NCI-H2171 (cell line): ENCODE measurements around the gene MAPK1IP1L.
"Not testable (repeated sequence)": the region's sequence is repeated elsewhere in the genome, so short reads cannot be mapped to it uniquely, and the experiment has no call there.

Experiments
- DNase-seq: peaks from one replicate; lab custom pipeline; 2025; lab: John Stamatoyannopoulos, UW

The MAPK1IP1L gene

GRCh38 chr14:55051423-55052268, at the start of gene MAPK1IP1L:
MAPK1IP1L (plus strand) TSS chr14:55051647; CDS start chr14:55061684, 10,037 bp downstream.
- DNase-seq, result peak; percentile 93

- DNase-seq, result no peak
Measured at GRCh38 chr14:55005071-55005470, 46.4 kb upstream of the MAPK1IP1L start.

- no peak for DNase-seq
Measured at GRCh38 chr14:55015006-55015405, 36.4 kb upstream of the MAPK1IP1L start.

GRCh38 chr14:55019968-55020554, 31.4 kb upstream of the MAPK1IP1L start:
- no peak for DNase-seq

GRCh38 chr14:55024365-55024764, 27.1 kb upstream of the MAPK1IP1L start:
- DNase-seq, result not testable (repeated sequence)

GRCh38 chr14:55025948-55026347, 25.5 kb upstream of the MAPK1IP1L start:
- DNase-seq, result no peak

- DNase-seq, result no peak
Measured at GRCh38 chr14:55026441-55026792, 25.0 kb upstream of the MAPK1IP1L start.

- DNase-seq, result peak; percentile 96
Measured at GRCh38 chr14:55026793-55027561, 24.5 kb upstream of the MAPK1IP1L start, which contains the start of the genes SOCS4 and WDHD1. SOCS4 (plus strand) TSS chr14:55027236; CDS start chr14:55043042, 15,806 bp downstream. WDHD1 (minus strand) TSS chr14:55027099; CDS start chr14:55026787, 312 bp downstream.

GRCh38 chr14:55028066-55028465, 23.4 kb upstream of the MAPK1IP1L start:
- no peak for DNase-seq

- DNase-seq, result no peak
Measured at GRCh38 chr14:55028476-55028875, 23.0 kb upstream of the MAPK1IP1L start.

- DNase-seq, result no peak
Measured at GRCh38 chr14:55031190-55031589, 20.3 kb upstream of the MAPK1IP1L start.

- DNase-seq, result not testable (repeated sequence)
Measured at GRCh38 chr14:55037995-55038394, 13.5 kb upstream of the MAPK1IP1L start.

- DNase-seq, result no peak
Measured at GRCh38 chr14:55038708-55039107, 12.7 kb upstream of the MAPK1IP1L start.

GRCh38 chr14:55043528-55043927, 7.9 kb upstream of the MAPK1IP1L start:
- no peak for DNase-seq

GRCh38 chr14:55045087-55045486, 6.4 kb upstream of the MAPK1IP1L start:
- no peak for DNase-seq

- DNase-seq, result no peak
Measured at GRCh38 chr14:55047301-55048053, 4.0 kb upstream of the MAPK1IP1L start.

GRCh38 chr14:55048900-55049436, 2.5 kb upstream of the MAPK1IP1L start:
- no peak for DNase-seq

GRCh38 chr14:55051165-55051422, 353 bp upstream of the MAPK1IP1L start:
- no peak for DNase-seq

- no peak for DNase-seq
Measured at GRCh38 chr14:55052269-55052930, 953 bp downstream of the MAPK1IP1L start.

GRCh38 chr14:55053018-55053417, 1.6 kb downstream of the MAPK1IP1L start:
- DNase-seq, result no peak

GRCh38 chr14:55053500-55053899, 2.1 kb downstream of the MAPK1IP1L start:
- no peak for DNase-seq
